Parathyroid adenoma (tissue), 2 donors: ENCODE measurements around the gene ATF6.

ENCODE experiments used
- H2AFZ ChIP-seq: fragments of 300-600 bp; sonication (generic); one replicate; pipeline ENCODE4 v1.7.0; 2017; ENCODE audit warnings: antibody characterized with exemption, mild to moderate bottlenecking
- H3K27ac ChIP-seq: fragments of 300-600 bp; sonication (generic); one replicate; pipeline ENCODE4 v1.7.0; 2017
- H3K27me3 ChIP-seq: fragments of 300-600 bp; sonication (generic); one replicate; pipeline ENCODE4 v1.7.0; 2017; ENCODE audit warnings: low read length; ENCODE audit not compliant: control insufficient read depth, insufficient read depth
- H3K36me3 ChIP-seq: fragments of 300-600 bp; sonication (generic); one replicate; pipeline ENCODE4 v1.7.0; 2017; ENCODE audit warnings: low read length; ENCODE audit not compliant: control insufficient read depth, insufficient read depth
- H3K4me1 ChIP-seq: fragments of 300-600 bp; sonication (generic); one replicate; pipeline ENCODE4 v1.7.0; 2017; ENCODE audit warnings: control low read depth
- H3K4me2 ChIP-seq: fragments of 300-600 bp; sonication (generic); one replicate; pipeline ENCODE4 v1.7.0; 2017; ENCODE audit warnings: low read length
- H3K4me3 ChIP-seq: fragments of 300-600 bp; sonication (generic); one replicate; pipeline ENCODE4 v1.7.0; 2017; ENCODE audit warnings: low read depth, low read length
- H3K79me2 ChIP-seq: fragments of 300-600 bp; sonication (generic); one replicate; pipeline ENCODE4 v1.7.0; 2017; ENCODE audit warnings: control low read depth
- H3K9ac ChIP-seq: fragments of 300-600 bp; sonication (generic); one replicate; pipeline ENCODE4 v1.7.0; 2017; ENCODE audit warnings: mild to moderate bottlenecking
- H3K9me3 ChIP-seq: fragments of 300-600 bp; sonication (generic); one replicate; pipeline ENCODE4 v1.7.0; 2017; ENCODE audit warnings: low read length; ENCODE audit not compliant: control insufficient read depth
- TF ChIP-seq, protein P1 (sequence below): fragments of 300-600 bp; sonication (generic); IDR thresholded peaks from one replicate; pipeline ENCODE4 v1.7.0; 2017; ENCODE audit warnings: antibody characterized with exemption, mild to moderate bottlenecking
- donor health status: primary hyperparathyroidism.

ATF6 gene

DNA sequence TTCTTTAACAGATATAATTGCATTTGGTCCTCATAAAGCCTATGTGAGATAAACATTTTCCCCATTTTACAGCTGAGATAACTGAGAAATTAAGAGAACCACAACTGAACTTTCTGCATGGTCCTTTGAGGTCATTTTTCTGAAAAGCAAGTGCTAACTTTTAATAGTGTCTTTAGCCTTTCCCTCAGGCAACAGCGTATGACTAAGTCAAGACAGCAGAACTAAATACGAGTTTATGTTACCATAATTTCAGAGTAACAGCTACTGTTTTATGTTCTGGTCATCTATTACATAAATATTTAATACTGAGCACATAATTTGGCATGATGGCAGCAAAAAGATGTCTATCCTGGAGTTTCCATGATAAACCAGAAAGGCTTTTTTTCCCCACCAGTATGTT is 161.9 kb downstream of the ATF6 start:
- Histone ChIP-seq H3K36me3 (no peaks in the 10 kb centered on the region), H3K4me1 (no peaks in the 10 kb centered on the region), H3K9ac (no peak overlapping the region), H3K27ac (no peak overlapping the region), H3K4me2 (no peak overlapping the region), H3K9me3 (no peaks in the 10 kb centered on the region), H2AFZ (no peak overlapping the region), H3K79me2 (no peaks in the 10 kb centered on the region), H3K27me3 (no peaks in the 10 kb centered on the region), H3K4me3 (no peak overlapping the region)
- TF ChIP-seq, protein P1, sequence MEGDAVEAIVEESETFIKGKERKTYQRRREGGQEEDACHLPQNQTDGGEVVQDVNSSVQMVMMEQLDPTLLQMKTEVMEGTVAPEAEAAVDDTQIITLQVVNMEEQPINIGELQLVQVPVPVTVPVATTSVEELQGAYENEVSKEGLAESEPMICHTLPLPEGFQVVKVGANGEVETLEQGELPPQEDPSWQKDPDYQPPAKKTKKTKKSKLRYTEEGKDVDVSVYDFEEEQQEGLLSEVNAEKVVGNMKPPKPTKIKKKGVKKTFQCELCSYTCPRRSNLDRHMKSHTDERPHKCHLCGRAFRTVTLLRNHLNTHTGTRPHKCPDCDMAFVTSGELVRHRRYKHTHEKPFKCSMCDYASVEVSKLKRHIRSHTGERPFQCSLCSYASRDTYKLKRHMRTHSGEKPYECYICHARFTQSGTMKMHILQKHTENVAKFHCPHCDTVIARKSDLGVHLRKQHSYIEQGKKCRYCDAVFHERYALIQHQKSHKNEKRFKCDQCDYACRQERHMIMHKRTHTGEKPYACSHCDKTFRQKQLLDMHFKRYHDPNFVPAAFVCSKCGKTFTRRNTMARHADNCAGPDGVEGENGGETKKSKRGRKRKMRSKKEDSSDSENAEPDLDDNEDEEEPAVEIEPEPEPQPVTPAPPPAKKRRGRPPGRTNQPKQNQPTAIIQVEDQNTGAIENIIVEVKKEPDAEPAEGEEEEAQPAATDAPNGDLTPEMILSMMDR = no peak

DNA sequence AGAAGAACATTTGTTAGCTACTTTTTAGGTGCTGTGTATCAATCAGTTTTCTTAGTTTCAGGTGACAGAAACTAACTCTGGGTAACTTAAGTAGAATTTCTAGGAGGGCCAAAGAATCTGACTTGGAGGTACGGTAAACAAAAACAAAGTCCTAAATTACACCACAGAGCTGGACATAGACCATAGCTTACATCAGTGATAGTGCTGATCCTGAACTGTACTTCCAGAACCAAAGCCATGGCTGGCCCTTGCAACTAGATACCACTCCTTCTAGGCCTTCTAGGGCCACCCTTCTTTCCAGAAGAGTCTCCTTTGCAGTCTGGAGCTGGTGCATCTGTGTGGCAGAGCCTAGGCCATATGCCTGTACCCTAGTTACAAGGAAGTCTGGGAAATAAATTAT is 163.0 kb downstream of the ATF6 start:
- Histone ChIP-seq H3K4me3 (no peak overlapping the region), H3K4me2 (no peak overlapping the region), H3K4me1 (no peaks in the 10 kb centered on the region), H3K9ac (no peak overlapping the region), H3K9me3 (no peaks in the 10 kb centered on the region), H3K36me3 (no peaks in the 10 kb centered on the region), H3K27ac (no peak overlapping the region), H2AFZ (no peak overlapping the region), H3K79me2 (no peaks in the 10 kb centered on the region), H3K27me3 (no peaks in the 10 kb centered on the region)
- TF ChIP-seq, protein P1 = no peak

DNA sequence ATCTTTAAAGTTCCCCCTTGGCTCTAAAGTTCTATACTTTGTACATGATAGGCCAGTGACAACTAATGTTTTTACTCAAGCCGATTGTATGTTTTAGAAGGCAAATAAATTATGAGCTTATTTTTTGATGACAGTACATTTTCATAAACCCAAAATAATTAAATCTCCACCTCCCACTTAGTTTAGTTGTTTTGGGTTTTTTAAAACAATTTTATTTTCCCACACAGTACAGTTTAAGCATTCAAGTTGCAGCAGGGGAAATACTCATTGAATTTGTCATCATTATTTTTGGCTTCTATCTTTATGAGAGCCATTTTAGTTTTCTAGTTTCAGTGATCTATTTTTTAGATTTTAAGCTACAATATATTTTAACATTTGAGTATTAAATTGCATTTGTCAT is 163.9 kb downstream of the ATF6 start:
- Histone ChIP-seq H3K4me2 (no peak overlapping the region), H3K79me2 (no peaks in the 10 kb centered on the region), H3K9ac (no peak overlapping the region), H3K4me3 (no peak overlapping the region), H3K27ac (no peak overlapping the region), H3K9me3 (no peaks in the 10 kb centered on the region), H3K4me1 (no peaks in the 10 kb centered on the region), H3K36me3 (no peaks in the 10 kb centered on the region), H2AFZ (no peak overlapping the region), H3K27me3 (no peaks in the 10 kb centered on the region)
- TF ChIP-seq, protein P1 = no peak

DNA sequence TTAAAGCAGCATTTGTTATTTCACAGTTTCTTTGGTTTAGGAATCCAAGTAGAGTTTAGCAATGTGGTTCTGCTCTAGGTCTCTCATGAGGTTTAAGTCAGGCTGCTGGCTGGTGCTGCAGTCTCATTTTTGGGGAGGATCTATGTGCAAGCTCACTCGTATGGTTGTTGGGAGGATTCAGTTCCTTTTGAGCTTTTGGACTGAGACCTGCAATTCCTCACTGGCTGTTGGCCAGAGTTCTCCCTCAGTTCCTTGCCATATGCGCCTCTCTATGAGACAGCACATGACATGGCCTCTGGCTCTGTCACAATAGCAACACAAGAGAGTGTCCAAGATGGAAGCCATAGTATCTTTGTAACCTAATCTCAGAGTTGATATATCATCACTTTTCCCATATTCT is 166.5 kb downstream of the ATF6 start:
- H3K4me3 ChIP-seq = no peak overlapping the region
- no peak overlapping the region for H3K9ac ChIP-seq
- no peaks in the 10 kb centered on the region for H3K36me3 ChIP-seq
- no peak overlapping the region for H3K4me2 ChIP-seq
- no peak overlapping the region for H3K27ac ChIP-seq
- no peak overlapping the region for H2AFZ ChIP-seq
- TF ChIP-seq, protein P1 = no peak
- H3K4me1 ChIP-seq = no peaks in the 10 kb centered on the region
- H3K9me3 ChIP-seq = no peaks in the 10 kb centered on the region
- H3K79me2 ChIP-seq = no peaks in the 10 kb centered on the region
- no peaks in the 10 kb centered on the region for H3K27me3 ChIP-seq
